ENCODE measurements around the gene CRHR2.

CRHR2 gene

DNA sequence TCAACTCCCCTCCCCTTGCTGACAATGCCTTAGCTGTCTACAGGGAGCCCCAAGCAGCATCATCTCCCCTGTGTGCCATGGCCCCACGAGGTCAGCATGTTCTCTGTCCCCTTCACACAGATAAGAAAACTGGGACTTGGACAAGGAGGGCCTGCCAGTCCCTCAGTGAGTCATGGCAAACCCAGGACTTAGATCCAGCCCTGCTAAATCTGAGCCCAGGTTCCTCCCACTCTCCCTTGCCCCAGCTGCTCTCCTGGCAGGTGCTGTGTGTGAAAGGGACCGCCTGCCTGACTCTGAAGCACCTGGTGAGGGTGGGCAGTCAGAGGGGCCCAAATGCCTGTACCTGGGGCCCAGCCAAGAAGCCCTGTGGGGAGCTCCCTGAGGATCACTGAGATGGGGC lies 7.4 kb downstream of the CRHR2 start:
- DNase-seq = no peak

GRCh38 chr7:30674420-30674819 lies 7.8 kb downstream of the CRHR2 start:
- no peak for DNase-seq

DNA sequence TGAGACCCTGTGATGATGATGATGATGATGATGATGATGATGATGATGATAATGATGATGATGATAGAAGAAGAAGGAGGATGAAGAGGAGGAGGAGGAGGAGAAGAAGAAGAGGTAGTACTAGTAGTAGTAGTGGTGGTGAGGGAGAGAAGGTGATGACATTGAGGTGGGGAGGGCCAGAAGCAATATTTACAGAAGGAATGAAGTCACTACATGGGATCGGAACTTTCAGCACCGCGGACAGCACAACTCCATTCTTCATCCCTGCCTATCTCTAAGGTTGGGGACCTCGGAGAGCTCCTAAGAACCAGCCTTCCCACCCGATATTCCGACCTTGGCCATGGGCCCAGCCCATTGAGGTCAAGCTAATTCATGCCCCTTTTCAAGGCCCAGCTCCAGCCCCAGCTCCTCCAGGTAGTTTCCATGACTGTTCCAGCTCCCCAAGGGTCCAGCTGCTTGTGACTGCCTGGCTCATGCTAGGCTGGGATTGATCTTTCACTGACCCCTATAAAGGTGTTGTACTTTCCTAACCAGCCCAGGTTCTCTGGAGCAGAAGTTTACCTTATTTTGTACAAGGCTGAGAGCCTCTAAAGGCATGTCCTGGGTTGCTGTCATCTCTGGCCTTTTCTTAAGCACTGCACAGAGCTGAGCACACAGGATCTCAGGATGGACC lies 10.3 kb downstream of the CRHR2 start:
- DNase-seq = no peak

GRCh38 chr7:30668102-30668501 lies 14.2 kb downstream of the CRHR2 start:
- no peak for DNase-seq

DNA sequence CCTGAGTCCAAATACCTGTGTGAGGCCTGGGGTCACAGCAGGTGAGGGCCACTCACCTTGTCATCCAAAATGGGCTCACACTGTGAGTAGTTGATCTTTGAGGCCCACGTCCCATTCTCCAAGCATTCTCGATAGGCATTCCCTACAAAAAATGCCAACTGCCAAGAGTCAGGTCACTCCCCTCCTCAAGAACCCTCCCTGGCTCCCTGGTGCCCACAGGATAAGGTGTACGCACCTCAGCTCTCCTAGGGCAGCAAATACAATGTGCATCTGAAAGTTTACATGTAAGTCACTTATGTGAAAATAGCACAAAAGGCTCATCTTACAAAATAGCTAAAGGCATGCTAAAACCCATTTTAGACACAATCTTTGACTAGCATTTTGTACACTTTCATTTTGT lies 15.1 kb downstream of the CRHR2 start:
- no peak for DNase-seq

- no peak for DNase-seq
These were observed 16.8 kb downstream of the CRHR2 start for GRCh38 chr7:30665449-30665848.

DNA sequence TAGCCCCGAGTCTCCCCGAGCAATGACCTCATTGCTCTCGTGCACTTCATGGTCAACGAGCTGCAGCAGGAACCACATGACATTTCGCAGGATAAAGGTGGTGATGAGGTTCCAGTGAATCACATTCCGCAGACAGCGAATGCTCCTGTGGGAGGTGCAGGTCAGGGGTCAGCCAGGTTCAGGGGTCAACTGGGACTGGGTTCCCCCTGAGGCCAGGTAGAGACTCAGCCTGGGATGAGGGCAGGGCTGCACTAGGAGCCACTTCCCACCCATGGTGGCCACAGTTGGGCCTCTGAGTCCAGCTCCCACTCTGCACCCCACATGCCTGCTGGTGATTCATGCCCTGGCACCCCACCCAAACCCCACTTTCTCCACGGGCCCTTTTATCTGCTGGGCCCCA lies 17.2 kb downstream of the CRHR2 start:
- DNase-seq = no peak

DNA sequence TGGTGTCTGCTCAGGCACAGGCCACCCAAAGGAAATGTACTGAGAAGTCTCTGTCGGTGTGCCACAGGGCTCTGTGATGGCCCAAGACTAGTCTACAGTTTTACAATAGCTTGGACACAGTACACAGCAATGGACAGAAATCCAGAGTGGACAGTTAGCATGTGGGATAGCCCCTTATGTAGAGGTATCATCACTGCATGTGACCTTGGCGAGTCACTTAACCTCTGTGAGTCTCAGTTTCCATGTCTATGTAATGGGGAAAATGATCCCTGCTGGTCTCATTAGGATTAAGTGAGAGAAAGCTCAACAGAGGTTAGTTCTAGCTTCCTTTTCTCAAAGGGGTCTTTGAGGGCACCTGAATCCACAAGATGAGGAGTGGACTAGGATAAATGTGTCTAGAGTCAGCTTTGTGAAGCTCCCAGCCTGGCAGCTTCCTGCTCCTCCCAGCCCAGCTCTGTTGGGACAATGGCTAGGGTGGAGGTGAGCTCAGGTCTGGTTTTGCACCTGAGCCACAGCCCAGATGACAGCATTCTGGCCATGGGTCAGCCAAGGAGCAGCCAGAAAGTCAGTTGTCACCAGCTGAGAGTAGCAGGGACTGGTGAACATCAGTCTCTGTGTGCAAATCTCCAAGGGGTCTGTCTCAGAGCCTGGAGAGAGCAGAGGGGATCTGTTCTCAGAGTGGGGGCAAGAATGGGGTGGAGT lies 17.9 kb downstream of the CRHR2 start:
- DNase-seq = no peak

DNA sequence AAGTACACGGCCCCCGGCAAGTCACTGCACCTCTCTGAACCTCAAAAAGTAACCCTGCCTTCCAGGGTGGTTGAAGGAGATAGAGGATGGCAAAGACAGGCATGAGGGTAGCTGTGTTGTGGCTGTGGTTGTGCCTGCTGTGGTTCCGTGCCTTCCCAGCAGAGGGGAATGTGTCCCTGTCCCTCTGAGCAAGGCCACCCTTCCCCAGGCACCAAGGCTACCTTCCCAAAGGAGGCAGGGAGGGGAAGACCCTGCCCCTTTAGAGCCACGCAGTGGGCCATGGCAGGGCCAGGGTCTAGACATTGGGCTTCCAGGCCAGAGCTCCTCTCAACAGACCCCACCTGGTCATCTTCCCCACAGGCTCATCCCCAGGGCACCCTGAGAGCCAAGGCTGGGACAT lies 18.8 kb downstream of the CRHR2 start:
- no peak for DNase-seq

DNA sequence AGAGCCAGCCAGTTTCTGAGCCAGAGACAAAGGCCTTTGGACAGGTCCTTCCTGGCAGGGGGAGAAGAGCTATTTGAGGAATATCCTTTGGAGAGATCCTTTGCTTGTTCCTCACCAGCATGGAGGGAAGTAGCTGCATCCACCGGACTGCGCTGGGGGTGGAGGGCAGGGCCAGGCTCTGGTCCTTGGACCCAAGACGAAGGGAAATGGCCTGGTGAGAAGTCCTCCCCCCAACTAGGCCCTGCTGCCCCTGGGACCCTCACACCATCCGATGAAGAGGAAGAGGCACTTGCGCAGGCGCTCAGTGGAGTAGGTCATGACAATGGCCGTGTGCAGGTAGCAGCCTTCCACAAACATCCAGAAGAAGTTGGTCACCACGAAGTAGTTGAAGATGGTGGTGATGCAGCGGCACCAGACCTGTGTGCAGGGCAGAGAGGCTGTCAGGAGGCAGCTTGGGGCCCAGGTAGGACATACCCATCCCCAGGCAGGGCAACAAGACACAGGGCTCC lies 19.8 kb downstream of the CRHR2 start:
- DNase-seq = no peak

DNA sequence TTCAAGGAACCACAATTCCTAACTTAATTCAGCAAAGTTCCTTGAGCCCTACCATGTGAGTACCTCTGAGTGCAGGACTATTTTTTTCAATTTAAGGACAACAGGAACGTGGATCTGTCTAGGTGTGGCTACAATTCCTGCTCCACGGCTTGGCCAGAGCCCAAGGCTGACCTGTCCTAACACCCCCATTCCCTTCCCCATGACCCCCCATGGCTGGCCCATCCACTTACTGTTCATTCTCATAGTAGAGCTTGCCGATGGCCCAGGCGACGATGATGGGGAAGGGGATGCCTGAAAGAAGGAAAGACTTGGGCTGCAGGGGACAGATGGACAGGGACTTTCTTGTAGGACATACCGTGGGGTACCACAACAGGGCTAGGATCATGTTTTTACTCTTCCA lies 20.3 kb downstream of the CRHR2 start:
- DNase-seq = no peak

DNA sequence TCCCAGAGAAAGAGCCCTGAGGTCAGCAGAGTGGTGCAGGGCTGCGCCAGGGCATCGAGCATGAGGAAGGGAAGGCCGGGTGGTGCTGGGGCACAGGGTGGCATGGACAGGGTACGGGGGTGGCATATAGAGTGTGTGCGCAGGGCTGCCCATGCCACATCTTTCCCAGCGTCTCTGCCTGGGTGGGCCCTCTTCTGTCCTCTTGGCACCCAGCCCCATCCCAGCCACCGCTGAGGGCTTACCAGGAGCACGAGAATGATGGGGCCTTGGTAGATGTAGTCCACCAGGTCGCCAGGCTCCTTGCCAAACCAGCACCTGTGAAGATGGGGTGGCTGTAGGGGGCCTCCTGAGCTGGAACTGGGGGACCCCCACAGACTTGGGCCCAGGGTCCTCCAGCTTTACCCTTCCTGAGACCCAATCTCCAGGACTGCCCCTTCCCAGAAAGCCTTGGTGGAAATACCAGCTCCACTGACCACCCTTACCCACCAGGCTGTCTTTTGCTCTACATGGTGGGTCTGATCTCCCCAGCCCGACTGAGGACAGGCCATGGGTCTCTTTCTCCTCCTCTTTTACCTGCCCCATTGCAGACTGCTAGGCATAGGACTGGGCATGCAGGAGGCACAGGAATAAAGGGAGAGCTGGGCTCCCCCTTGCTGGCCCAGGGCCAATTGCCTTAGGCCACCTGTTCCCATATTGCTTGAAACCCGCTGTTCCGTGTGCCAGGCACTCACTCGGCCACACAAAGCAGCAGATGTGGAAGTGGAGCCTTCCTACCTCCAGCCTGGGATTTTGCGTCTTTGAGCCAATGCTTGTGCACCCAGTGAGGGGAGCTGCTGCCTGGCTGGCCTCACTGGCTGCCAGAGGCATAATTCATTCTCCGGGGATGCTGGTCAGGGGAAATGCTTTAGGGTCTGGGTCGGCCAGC lies 21.7 kb downstream of the CRHR2 start:
- no peak for DNase-seq

- DNase-seq = no peak
These were observed 22.9 kb downstream of the CRHR2 start for GRCh38 chr7:30659312-30659711.

DNA sequence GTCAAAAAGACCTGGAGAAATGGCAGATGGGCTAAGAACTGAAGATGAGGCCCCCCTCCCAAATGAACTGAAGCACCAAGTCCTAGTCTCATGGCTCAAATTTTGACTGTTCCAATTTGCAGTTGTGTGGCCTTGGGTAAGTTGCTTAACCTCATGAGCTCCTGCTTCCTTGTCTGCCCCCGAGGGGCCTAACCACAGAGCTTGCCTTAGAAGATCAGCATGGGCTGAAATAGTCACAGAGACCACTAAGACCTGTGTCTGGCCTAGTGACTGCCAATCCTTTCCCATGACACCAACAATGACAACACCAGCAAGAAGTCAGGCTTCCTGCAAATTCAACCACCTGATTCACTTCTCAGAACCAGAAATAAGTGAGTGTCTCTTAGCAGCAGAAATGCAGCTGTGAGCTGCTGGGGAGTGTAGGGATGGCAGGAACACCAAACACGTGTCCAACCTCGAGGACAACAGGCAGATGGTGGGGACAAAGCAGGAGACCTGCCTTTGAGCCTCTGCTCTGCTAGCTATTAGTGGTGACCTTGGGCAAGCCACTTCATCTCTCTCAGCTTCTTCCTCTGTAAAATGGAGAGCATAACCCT lies 23.7 kb downstream of the CRHR2 start:
- no peak for DNase-seq

DNA sequence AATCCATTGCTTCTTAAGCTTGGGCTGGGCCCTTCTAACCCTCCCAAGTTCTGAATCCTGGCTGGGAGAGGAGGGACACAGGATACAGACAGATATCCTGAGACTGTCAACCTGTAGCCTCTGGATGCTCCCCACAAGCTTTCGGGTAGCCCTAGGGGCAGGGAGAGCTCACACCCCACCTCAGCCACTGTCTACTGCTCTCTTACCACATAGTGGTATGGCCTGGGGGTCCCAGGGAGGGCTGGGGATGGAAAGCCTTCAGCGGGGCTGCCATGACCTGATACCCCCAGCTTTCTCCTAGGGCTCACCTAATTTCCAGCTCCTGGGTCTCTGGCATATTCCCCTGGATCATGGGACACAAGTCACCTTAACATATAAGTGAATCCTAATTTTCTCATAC lies 25.1 kb downstream of the CRHR2 start:
- no peak for DNase-seq

GRCh38 chr7:30656006-30656957 lies 26.0 kb downstream of the CRHR2 start:
- no peak for DNase-seq

GRCh38 chr7:30655096-30655970 lies 26.9 kb downstream of the CRHR2 start:
- DNase-seq = no peak

GRCh38 chr7:30654296-30655090 lies 27.8 kb downstream of the CRHR2 start:
- no peak for DNase-seq

DNA sequence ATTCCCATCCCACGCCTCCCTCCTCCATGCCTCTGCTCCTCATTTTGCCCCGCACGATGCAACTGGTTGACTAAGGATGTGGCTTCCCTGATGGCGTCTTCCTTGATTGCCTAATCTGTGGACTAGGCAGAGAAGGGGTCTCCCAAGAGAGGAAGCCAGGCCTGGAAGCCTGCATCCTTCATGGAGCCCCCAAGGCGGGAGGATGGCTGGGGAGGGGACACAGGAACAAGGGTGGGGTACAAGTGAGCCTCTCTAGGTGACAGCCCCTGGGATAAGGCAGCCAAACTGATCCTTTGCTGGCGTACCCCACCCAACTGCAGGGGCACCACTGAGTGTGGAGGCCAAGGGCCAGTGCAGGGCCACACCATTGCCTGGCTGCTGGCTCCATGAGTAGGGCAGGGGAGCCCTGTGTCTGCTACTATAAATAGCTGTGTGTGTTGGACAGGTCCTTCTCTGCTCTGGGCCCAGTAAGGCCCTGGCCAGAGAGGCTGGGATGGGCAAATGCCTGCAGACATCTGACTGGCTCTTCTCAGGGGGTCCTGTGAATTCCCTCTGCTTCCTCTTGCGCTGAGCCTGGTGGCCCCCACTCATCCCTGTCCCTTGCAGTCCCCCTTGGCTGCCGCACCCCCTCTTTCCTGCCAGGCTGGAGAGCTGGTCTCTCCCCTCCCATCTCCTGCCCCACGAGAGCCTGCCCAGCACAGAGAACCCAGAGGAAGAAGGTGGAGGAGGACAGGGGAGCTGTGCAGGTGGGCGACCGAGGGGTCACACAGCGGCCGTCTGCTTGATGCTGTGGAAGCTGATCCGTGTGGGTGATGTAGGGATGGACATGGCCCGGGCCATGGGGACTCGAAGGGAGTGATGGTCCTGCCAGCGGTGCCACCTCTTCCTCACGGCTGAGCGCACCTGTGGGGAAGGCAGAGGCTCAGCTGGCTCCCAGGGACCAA lies 29.3 kb downstream of the CRHR2 start:
- no peak for DNase-seq

Measured in stimulated activated naive CD4-positive, alpha-beta T cell treated with Interleukin-2 at 50 U/mL for 16 hours (primary cell).